ENCODE data around the gene DIS3.
"Not testable (repeated sequence)": the region's sequence is repeated elsewhere in the genome, so short reads cannot be mapped to it uniquely, and the experiment has no call there.

Gene DIS3, protein sequence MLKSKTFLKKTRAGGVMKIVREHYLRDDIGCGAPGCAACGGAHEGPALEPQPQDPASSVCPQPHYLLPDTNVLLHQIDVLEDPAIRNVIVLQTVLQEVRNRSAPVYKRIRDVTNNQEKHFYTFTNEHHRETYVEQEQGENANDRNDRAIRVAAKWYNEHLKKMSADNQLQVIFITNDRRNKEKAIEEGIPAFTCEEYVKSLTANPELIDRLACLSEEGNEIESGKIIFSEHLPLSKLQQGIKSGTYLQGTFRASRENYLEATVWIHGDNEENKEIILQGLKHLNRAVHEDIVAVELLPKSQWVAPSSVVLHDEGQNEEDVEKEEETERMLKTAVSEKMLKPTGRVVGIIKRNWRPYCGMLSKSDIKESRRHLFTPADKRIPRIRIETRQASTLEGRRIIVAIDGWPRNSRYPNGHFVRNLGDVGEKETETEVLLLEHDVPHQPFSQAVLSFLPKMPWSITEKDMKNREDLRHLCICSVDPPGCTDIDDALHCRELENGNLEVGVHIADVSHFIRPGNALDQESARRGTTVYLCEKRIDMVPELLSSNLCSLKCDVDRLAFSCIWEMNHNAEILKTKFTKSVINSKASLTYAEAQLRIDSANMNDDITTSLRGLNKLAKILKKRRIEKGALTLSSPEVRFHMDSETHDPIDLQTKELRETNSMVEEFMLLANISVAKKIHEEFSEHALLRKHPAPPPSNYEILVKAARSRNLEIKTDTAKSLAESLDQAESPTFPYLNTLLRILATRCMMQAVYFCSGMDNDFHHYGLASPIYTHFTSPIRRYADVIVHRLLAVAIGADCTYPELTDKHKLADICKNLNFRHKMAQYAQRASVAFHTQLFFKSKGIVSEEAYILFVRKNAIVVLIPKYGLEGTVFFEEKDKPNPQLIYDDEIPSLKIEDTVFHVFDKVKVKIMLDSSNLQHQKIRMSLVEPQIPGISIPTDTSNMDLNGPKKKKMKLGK

DNA sequence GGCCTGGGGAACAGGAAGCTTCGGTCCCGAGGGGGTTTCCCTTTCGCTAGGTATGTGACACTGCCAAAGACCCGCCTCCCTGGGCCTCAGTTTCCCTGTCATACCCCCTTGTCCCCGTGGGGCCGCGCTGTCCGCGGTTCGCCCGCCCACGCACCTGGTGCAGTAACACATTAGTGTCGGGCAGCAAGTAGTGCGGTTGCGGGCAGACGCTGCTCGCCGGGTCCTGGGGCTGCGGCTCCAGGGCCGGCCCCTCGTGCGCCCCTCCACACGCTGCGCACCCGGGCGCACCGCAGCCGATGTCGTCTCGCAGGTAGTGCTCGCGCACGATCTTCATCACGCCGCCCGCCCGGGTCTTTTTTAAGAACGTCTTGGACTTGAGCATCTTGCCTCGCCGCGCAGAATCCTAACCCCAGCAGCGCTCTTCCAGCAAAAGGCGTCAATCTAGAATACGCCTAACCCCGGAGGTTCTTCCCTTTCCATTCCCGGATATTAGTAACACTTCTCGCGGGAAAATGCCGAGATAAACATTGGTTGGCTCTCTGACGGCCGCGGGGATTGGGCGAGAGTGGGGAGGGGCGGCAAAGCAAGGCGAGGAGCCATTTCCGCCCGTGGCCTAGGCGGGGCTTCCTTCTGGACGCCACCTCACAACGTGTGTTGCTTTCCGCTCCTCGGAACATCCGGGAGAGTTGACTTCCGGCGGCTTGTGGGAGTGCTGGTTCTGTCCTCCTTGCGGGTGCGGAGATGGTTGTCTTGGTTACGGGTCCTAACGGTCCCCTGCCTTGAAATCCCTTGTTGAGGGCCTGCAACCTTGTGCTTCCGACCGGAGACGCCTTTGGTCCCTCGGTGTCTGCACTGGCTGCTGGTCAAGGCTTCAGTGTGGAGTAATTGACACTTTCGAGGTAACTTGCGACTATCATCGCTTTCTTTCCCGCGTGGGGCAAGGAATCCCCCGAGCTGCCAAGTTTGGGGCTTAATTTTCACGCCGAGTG lies at the start of gene DIS3, which contains the start of gene PIBF1:
TSS of gene DIS3 (minus strand) at position 450 of the 989 bp plus-strand sequence. CDS start at position 382, 68 bp downstream.
TSS of gene PIBF1 (plus strand) at position 683 of the 989 bp plus-strand sequence. CDS start 1,337 bp downstream, outside the sequence.
- peak within 1 kb of the TSS; percentile 95 for H3K4me3 Mint-ChIP-seq
- no peaks in the 10 kb centered on the region for H3K9me3 Mint-ChIP-seq
- H3K36me3 Mint-ChIP-seq: peaks cover 41% of the 10 kb centered on the region
- H3K4me1 Mint-ChIP-seq: peaks cover 63% of the 10 kb centered on the region
- H3K27ac Mint-ChIP-seq: peak within 1 kb of the TSS; percentile 97
- CTCF ChIA-PET: interaction anchor here (0.7 to 1.2 kb wide), 2 partner anchors 11 to 38 kb away, joined by 3 read pairs; no protein-coding TSS in a partner anchor
- DNase-seq: peak; percentile 98
- no peaks in the 10 kb centered on the region for H3K27me3 Mint-ChIP-seq

DNA sequence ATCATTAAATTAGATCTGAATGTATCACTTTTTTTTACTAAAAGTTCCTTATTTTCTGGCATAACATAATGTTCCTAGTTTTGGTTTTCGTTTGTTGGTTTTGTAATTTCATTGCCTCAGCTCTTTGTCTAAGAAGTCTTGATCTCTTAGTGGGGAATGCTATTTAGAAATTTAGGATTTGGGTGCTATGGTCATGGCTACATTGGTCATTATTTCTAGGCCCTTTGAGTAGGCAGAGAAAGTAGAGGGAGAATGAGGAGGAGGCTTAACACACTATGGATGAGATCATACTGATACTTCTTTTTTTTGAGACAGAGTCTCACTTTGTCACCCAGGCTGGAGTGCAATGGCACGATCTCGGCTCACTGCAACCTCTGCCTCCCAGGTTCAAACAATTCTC lies 42.0 kb upstream of the DIS3 start:
- Mint-ChIP-seq H3K27ac (no peak overlapping the region), H3K36me3 (peaks cover 43% of the 10 kb centered on the region), H3K9me3 (no peaks in the 10 kb centered on the region), H3K4me1 (no peaks in the 10 kb centered on the region), H3K4me3 (no peak overlapping the region), H3K27me3 (no peaks in the 10 kb centered on the region)
- DNase-seq: no peak
- CTCF ChIA-PET: no interaction called here

DNA sequence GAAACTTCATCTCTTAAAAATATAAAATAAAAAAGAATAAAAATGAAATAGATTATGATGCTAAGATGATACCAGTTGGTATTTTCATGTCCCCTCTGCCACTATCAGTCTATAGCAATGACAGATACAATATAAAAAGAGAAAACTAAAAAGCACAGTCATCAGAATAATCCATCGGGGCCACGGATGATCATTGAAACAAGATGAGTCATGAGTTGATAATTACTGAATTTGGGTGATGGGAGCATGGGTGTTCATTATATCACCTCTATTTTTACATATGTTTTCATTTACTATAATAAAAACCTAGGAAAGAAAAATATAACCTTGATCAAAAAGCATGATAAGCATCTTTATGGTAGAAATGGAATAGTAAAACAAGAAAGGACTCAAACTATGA lies 41.4 kb upstream of the DIS3 start:
- Mint-ChIP-seq H3K27ac (no peak overlapping the region), H3K36me3 (peaks cover 45% of the 10 kb centered on the region), H3K9me3 (no peaks in the 10 kb centered on the region), H3K4me3 (no peak overlapping the region), H3K4me1 (no peaks in the 10 kb centered on the region), H3K27me3 (no peaks in the 10 kb centered on the region)
- CTCF ChIA-PET: no interaction called here
- DNase-seq: no peak

DNA sequence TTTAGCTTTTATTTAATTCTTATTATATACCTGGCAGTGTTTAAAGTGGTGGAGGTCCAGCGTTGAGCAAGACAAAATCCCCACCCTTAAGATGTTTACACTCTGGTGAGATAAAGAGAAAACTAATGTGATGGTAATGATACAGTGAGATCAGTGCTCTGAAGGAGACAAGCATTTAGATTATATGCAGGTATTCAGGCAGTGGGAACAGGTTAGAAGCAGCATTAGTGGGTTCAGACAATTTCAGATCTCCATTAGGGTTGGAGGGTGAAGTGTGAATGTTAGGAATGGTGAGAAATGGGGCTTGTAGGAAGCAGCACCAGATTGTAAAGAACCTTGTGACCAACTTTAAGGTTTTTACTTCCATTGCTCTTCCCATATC lies 39.2 kb upstream of the DIS3 start:
- DNase-seq: no peak
- H3K4me1 Mint-ChIP-seq: no peaks in the 10 kb centered on the region
- no peaks in the 10 kb centered on the region for H3K9me3 Mint-ChIP-seq
- peaks cover 42% of the 10 kb centered on the region for H3K36me3 Mint-ChIP-seq
- H3K4me3 Mint-ChIP-seq: no peak overlapping the region
- CTCF ChIA-PET: no interaction called here
- H3K27me3 Mint-ChIP-seq: no peaks in the 10 kb centered on the region
- H3K27ac Mint-ChIP-seq: no peak overlapping the region

DNA sequence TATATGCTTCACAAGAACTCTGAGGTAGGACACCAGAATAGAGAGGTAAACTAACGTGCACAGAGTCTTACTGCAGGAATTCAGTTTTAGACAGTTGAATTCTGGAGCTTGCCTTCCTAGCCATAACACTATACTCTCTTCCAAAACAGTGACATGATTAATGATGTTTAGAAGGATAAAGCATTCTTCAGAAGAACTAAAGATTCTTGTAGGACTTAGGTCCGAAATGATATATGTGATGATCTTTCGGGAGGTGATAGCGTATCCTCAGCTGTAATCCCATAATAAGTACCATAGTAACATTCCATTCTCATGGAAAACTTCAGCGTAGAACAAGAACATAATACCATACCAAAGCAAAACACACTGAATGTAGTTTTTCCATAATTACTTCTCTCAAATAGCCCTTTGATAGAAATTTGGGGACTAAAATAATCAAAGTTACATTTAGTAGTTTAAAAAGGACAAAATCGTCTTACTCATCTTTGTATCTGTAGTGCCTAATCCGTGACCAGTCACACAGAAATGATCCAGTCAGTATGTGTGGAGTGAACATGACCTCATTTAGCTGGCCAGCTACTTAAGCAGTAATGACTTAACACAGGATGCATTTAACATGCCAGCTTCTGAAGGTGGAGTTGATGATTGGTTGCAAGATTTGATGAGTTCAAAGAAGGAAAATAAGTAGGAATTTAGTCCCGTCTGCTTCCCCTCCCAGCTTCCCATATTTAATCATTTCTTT lies 38.6 kb upstream of the DIS3 start:
- no peak overlapping the region for H3K27ac Mint-ChIP-seq
- no peaks in the 10 kb centered on the region for H3K9me3 Mint-ChIP-seq
- peaks cover 41% of the 10 kb centered on the region for H3K36me3 Mint-ChIP-seq
- no peaks in the 10 kb centered on the region for H3K27me3 Mint-ChIP-seq
- H3K4me1 Mint-ChIP-seq: no peaks in the 10 kb centered on the region
- CTCF ChIA-PET: no interaction called here
- no peak for DNase-seq
- no peak overlapping the region for H3K4me3 Mint-ChIP-seq

DNA sequence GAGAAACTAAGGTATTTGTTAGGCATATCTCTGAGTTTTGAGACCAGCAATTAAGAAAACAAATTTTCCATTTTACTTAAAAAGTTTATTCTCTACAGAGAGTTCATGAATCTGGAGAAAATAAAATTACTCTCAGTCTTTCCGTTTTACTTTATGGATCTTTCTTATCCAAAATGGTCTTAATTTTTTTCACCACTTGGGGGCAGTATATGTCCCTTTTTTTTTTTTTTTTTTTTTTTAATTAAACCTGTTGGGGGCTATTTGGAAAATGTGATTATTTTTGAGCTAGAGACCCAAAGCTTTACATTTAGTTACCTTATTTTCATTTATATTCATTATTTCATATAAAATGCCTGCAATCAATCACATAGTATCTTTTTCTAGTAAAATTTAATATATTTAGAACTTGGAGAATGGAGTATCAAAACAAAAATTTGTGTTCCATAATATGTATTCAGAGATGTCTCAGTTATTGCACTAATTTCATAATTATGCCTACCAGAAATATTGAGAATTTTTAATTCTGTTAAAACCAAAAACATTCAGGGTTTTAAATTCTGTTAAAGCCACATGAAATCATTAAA lies 27.3 kb upstream of the DIS3 start:
- CTCF ChIA-PET: interaction anchor here (1.0 kb wide), 1 partner anchor 41 kb away, joined by 3 read pairs; no protein-coding TSS in a partner anchor
- Mint-ChIP-seq H3K4me3 (no peak overlapping the region), H3K9me3 (peaks cover 4% of the 10 kb centered on the region), H3K27ac (no peak overlapping the region), H3K4me1 (no peaks in the 10 kb centered on the region), H3K27me3 (no peaks in the 10 kb centered on the region), H3K36me3 (peaks cover 28% of the 10 kb centered on the region)
- DNase-seq: no peak

DNA sequence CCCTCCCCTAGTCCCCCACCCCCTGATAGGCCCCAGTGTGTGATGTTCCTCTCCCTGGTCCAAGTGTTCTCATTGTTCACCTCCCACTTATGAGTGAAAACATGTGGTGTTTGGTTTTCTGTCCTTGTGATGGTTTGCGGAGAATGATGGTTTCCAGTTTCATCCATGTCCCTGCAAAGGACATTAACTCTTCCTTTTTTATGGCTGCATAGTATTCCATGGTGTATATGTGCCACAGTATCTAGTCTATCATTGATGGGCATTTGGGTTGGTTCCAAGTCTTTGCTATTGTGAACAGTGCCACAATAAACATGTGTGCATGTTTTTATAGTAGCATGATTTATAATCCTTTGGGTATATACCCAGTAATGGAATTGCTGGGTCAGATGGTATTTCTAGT lies 24.8 kb upstream of the DIS3 start:
- H3K4me3 Mint-ChIP-seq, H3K4me1 Mint-ChIP-seq, H3K9me3 Mint-ChIP-seq, H3K27me3 Mint-ChIP-seq, DNase-seq, H3K27ac Mint-ChIP-seq: not testable (repeated sequence)
- H3K36me3 Mint-ChIP-seq: peaks cover 30% of the 10 kb centered on the region
- CTCF ChIA-PET: interaction anchor here (1.0 kb wide), 1 partner anchor 442 kb away, joined by 3 read pairs; no protein-coding TSS in a partner anchor

DNA sequence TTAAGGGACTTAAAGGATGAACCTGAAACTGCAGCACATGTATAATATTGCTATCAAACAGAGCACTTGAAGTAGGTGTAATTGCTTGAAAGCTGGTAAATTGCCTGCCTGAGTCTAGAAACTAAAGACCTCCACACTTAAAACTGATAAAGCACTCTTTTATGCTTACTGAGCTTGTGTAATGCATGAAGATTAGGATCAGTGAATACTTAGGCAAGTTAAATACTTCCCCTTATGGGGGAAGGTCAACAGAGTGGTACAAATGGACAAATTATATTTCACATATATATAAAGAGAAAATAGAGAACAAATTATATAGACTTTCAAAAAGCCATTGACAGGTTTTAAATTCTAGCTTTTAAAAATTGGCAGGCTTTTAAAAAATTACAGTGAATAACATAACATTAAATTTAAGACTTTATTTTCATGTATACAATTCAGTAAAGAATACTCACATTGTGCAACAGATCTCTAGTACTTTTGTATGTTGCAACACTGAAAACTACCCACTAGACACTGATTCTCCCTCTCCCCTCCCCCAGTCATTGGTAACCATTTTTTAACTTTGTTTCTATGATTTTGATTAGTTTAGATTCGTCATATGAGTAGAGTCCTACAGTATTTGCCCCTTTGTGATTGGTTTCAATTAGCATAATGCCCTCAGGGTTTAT lies 24.1 kb upstream of the DIS3 start:
- Mint-ChIP-seq H3K4me1 (no peaks in the 10 kb centered on the region), H3K36me3 (peaks cover 34% of the 10 kb centered on the region), H3K4me3 (no peak overlapping the region), H3K27me3 (no peaks in the 10 kb centered on the region), H3K9me3 (peaks cover 4% of the 10 kb centered on the region), H3K27ac (no peak overlapping the region)
- CTCF ChIA-PET: interaction anchor here (1.0 kb wide), 1 partner anchor 443 kb away, joined by 3 read pairs; no protein-coding TSS in a partner anchor
- no peak for DNase-seq

DNA sequence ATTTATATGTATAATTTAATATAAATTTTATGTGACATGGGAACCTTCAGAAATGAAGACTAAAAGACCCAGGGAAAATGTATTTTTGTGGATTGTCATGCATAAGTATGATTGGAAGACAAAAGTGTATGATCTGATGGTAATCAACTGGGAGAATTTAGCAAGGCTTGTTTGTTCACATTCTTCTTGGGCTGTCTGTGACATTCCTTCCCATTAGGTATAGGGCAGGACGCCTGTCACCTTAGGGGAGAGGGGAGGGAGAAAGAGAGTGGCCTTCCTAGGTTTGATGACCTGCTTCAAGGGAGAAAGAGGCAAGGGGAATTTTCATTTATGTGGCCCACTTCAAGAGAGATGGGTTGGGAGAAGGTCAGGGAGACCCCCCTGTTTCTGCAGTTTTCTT lies 22.6 kb upstream of the DIS3 start:
- no peak for DNase-seq
- Mint-ChIP-seq H3K36me3 (peaks cover 37% of the 10 kb centered on the region), H3K4me3 (no peak overlapping the region), H3K27ac (no peak overlapping the region), H3K27me3 (no peaks in the 10 kb centered on the region), H3K9me3 (peaks cover 4% of the 10 kb centered on the region), H3K4me1 (no peaks in the 10 kb centered on the region)
- CTCF ChIA-PET: no interaction called here

DNA sequence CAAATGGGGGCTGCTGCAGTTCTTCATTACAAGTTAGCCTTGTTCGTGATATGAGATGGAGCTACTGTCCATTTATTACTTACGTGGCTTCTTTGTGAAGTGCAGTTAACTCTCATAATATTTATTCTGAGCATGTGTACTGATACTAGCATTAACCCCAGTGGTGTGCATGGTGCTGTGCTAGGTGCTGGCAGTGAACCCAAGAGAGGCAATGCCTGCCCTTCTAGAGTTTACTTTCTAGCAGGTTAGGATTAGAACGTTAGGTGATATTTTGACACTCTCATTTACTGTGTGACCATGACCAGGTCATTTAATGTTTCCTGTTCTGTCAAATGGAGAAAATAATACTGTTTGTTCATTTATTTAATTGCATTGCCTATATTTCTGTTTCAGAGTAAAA lies 17.1 kb upstream of the DIS3 start:
- Mint-ChIP-seq H3K4me3 (no peak overlapping the region), H3K9me3 (peaks cover 4% of the 10 kb centered on the region), H3K27me3 (no peaks in the 10 kb centered on the region), H3K27ac (no peak overlapping the region), H3K36me3 (peaks cover 42% of the 10 kb centered on the region), H3K4me1 (no peaks in the 10 kb centered on the region)
- CTCF ChIA-PET: interaction anchor here (1.5 kb wide), 1 partner anchor 10 kb away, joined by 3 read pairs; no protein-coding TSS in a partner anchor
- DNase-seq: no peak

DNA sequence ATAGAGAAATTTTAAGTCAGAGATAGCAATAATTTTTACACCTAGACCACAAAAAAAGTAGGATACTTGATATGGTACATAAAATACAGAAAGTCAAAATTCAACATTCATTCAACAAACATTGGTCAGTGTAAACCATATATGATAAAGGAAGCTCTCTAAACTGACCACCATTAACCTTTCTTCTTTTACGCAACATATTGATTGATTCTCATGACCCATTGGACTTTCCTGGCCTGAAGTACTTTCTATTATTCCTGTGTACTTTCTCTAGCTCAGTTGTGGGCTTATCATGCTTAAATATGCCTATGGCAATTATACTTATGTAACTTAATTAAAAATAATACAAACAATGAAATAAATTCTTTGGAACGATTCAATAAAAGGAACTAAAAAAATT lies 10.9 kb upstream of the DIS3 start:
- peaks cover 7% of the 10 kb centered on the region for H3K9me3 Mint-ChIP-seq
- no peak overlapping the region for H3K27ac Mint-ChIP-seq
- CTCF ChIA-PET: no interaction called here
- no peak overlapping the region for H3K4me3 Mint-ChIP-seq
- H3K27me3 Mint-ChIP-seq: no peaks in the 10 kb centered on the region
- no peak for DNase-seq
- H3K4me1 Mint-ChIP-seq: peaks cover 2% of the 10 kb centered on the region
- H3K36me3 Mint-ChIP-seq: peaks cover 51% of the 10 kb centered on the region

DNA sequence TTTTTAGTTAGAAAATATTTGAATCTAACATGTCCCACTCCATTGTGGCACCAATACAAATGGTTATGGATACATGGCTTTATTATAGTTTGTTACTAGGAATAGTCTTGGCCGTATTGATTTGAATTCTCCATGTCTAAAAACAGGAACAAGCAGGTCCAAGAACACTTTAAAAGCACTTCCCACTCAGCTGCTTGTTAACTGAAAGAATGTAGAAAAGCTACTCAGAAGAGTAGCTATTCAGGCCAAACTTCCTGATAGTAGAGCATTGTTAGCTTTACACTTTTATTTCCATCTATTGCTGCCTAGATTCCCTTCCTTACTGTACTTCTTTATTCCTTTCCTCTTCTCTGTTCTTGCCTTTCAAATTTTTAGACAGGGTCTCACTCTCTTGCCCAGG lies 7.1 kb upstream of the DIS3 start:
- CTCF ChIA-PET: interaction anchor here (1.1 kb wide), 1 partner anchor 11 kb away, joined by 3 read pairs; no protein-coding TSS in a partner anchor
- Mint-ChIP-seq H3K4me1 (peaks cover 23% of the 10 kb centered on the region), H3K27ac (no peak overlapping the region), H3K27me3 (no peaks in the 10 kb centered on the region), H3K36me3 (peaks cover 44% of the 10 kb centered on the region), H3K4me3 (no peak overlapping the region), H3K9me3 (peaks cover 3% of the 10 kb centered on the region)
- no peak for DNase-seq
